MCF 10A (cell line): ENCODE data around the gene SSRP1. TPM values are rescaled to one million over a fixed set of nuclear protein-coding genes. Genes with fewer than 3 reads are reported as not detected.

Source experiments
- BruUV-seq: library from RNA; stranded (reverse); fragments of 400-500 nt; replicated peaks from 2 replicates; lab custom pipeline; 2021; lab: Mats Ljungman, UMichigan
- CTCF ChIA-PET: fragments of 300-600 bp; sonication (Branson Sonifier 250); formaldehyde crosslinking; extraction: SDS; loops from one replicate; lab custom pipeline; 2021; ENCODE audit warnings: antibody characterized with exemption, inconsistent platforms; lab: Yijun Ruan, JAX
- POLR2A ChIA-PET: fragments of 300-600, 350-650 bp; sonication (Branson Sonifier 250); formaldehyde crosslinking; extraction: SDS; loops from one replicate; lab custom pipeline; 2020; ENCODE audit warnings: antibody characterized with exemption, inconsistent platforms; lab: Yijun Ruan, JAX
- DNase-seq: peaks from one replicate; pipeline ENCODE4 v3.0.0-alpha.2; 2018; ENCODE audit not compliant: unreplicated experiment
- H3K27ac Mint-ChIP-seq: one replicate; pipeline ENCODE4 v1.8.0; 2022; ENCODE audit warnings: mild to moderate bottlenecking, low read depth, mixed read lengths; ENCODE audit not compliant: unreplicated experiment
- H3K27me3 Mint-ChIP-seq: one replicate; pipeline ENCODE4 v1.8.0; 2022; ENCODE audit warnings: mixed read lengths; ENCODE audit not compliant: insufficient read depth, unreplicated experiment
- H3K36me3 Mint-ChIP-seq: one replicate; pipeline ENCODE4 v1.8.0; 2022; ENCODE audit warnings: mild to moderate bottlenecking, moderate library complexity, mixed read lengths; ENCODE audit not compliant: insufficient read depth, unreplicated experiment
- H3K4me1 Mint-ChIP-seq: one replicate; pipeline ENCODE4 v1.8.0; 2022; ENCODE audit warnings: mixed read lengths; ENCODE audit not compliant: insufficient read depth, unreplicated experiment
- H3K4me3 Mint-ChIP-seq: one replicate; pipeline ENCODE4 v1.8.0; 2022; ENCODE audit warnings: mild to moderate bottlenecking, moderate library complexity, mixed read lengths; ENCODE audit not compliant: unreplicated experiment
- H3K9me3 Mint-ChIP-seq: one replicate; pipeline ENCODE4 v1.8.0; 2022; ENCODE audit warnings: mixed read lengths; ENCODE audit not compliant: unreplicated experiment
- CTCF ChIP-seq: fragments of 200-600 bp; IDR thresholded peaks from one replicate; pipeline ENCODE4 v1.8.0; 2022; ENCODE audit warnings: antibody characterized with exemption, mild to moderate bottlenecking; ENCODE audit not compliant: unreplicated experiment
- intact Hi-C: fragments of 100-400 bp; cut with micrococcal nuclease; formaldehyde crosslinking; loops from 2 replicates; pipeline ENCODE4 v1.14.1; 2022
- total RNA-seq: library from RNA; stranded (reverse); gene quantifications from 2 replicates; pipeline ENCODE4 v1.2.3, GENCODE V29; 2022

The SSRP1 gene
- total RNA-seq, 1 experiment from 2014 or later: 229 TPM

GRCh38 chr11:57324154-57324885, 11.4 kb downstream of the SSRP1 start:
- no peaks in the 10 kb centered on the region for H3K9me3 Mint-ChIP-seq
- DNase-seq: peak; percentile 36
- BruUV-seq: no TSS peak
- peak overlapping the region; percentile 97 for H3K27ac Mint-ChIP-seq
- CTCF ChIA-PET: interaction anchor here (0.6 to 1.5 kb wide), 8 partner anchors 11 to 464 kb away, joined by 3 to 7 read pairs (median 4); partner anchors contain the start of gene SSRP1
- TF ChIP-seq CTCF: no peak
- no peaks in the 10 kb centered on the region for H3K27me3 Mint-ChIP-seq
- peaks cover 49% of the 10 kb centered on the region for H3K4me1 Mint-ChIP-seq
- H3K36me3 Mint-ChIP-seq: peaks cover 40% of the 10 kb centered on the region
- intact Hi-C loops: no loop called here
- POLR2A ChIA-PET: interaction anchor here (0.5 to 10.1 kb wide), 8 partner anchors 11 to 1253 kb away, joined by 3 to 362 read pairs (median 38); partner anchors contain the start of gene SSRP1
- H3K4me3 Mint-ChIP-seq: peak overlapping the region; percentile 75

- peak overlapping the region; percentile 75 for H3K4me3 Mint-ChIP-seq
- H3K27me3 Mint-ChIP-seq: no peaks in the 10 kb centered on the region
- intact Hi-C loops: loop anchor here (2.0 kb wide), 1 partner anchor 19 kb away; no protein-coding TSS in a partner anchor
- H3K36me3 Mint-ChIP-seq: peaks cover 35% of the 10 kb centered on the region
- H3K9me3 Mint-ChIP-seq: no peaks in the 10 kb centered on the region
- BruUV-seq: no TSS peak
- ChIA-PET POLR2A (interaction anchor here (0.5 to 10.1 kb wide), 7 partner anchors 11 to 1254 kb away, joined by 3 to 362 read pairs (median 72); partner anchors contain the start of gene SSRP1), CTCF (interaction anchor here (0.7 to 4.1 kb wide), 6 partner anchors 12 to 464 kb away, joined by 3 to 24 read pairs (median 4); no protein-coding TSS in a partner anchor)
- peak overlapping the region; percentile 97 for H3K27ac Mint-ChIP-seq
- no peak for DNase-seq
- peaks cover 54% of the 10 kb centered on the region for H3K4me1 Mint-ChIP-seq
- TF ChIP-seq CTCF: no peak
Measured at GRCh38 chr11:57323855-57324153, 11.9 kb downstream of the SSRP1 start.

- no TSS peak for BruUV-seq
- intact Hi-C loops: loop anchor here (2.0 kb wide), 1 partner anchor 19 kb away; no protein-coding TSS in a partner anchor
- peak; percentile 10 for TF ChIP-seq CTCF
- ChIA-PET CTCF (interaction anchor here (0.6 to 4.1 kb wide), 12 partner anchors 12 to 465 kb away, joined by 3 to 27 read pairs (median 4); no protein-coding TSS in a partner anchor), POLR2A (interaction anchor here (0.7 to 10.1 kb wide), 6 partner anchors 12 to 1254 kb away, joined by 3 to 362 read pairs (median 80); partner anchors contain the start of gene SSRP1)
- Mint-ChIP-seq H3K4me3 (peak overlapping the region; percentile 75), H3K9me3 (no peaks in the 10 kb centered on the region), H3K4me1 (peaks cover 55% of the 10 kb centered on the region), H3K27me3 (no peaks in the 10 kb centered on the region), H3K36me3 (peaks cover 30% of the 10 kb centered on the region), H3K27ac (peak overlapping the region; percentile 97)
- DNase-seq: no peak
Measured at GRCh38 chr11:57323167-57323854, 12.4 kb downstream of the SSRP1 start.
